GM18519 (cell line): ENCODE data around the gene NRXN2.

Source experiments
- ATAC-seq: cut with Tn5 transposase; IDR thresholded peaks from one replicate; pipeline ENCODE4 v1.9.1; 2021; ENCODE audit warnings: mild to moderate bottlenecking, moderate library complexity; ENCODE audit not compliant: unreplicated experiment, low FRiP score

NRXN2 gene

DNA sequence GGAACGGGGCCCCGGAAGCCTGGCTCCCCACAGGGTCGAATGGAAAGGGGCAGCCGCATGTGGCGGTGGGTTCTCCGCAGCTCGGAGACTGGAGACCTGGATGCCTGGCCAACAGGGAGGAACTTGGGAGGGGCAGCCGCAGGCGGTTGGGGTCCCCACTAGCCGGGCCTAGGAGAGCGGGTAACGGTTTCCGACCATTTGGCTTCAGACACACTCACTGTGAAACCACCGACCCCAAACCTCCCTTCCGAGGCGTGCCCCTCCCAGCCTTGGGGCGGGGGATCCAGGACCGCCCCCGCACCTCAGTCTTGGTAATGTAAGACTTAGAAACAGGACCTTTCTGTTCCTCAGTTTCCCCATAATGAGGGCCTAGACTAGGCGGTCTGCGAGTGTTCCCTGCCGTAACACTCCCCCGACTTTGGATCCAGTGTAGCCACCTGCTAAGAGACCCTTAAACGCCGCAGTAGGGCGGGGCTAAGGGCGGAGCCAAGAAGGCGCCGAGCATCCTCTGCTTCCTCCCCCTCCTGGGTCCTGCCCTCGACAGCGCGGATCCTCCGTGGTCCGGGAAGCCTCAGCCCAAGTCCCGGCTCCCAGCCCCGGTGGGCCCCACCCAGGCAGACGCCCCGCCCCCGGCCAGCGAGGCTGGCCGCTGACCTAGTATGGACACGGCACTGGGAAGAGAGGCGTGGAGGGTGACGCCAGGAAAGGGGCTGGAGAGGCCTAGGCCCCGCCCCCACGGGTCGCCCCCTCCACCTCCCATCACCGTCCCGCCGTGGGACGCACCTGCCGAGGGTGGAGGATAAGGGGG is 22.7 kb upstream of the NRXN2 start:
- ATAC-seq: no peak

DNA sequence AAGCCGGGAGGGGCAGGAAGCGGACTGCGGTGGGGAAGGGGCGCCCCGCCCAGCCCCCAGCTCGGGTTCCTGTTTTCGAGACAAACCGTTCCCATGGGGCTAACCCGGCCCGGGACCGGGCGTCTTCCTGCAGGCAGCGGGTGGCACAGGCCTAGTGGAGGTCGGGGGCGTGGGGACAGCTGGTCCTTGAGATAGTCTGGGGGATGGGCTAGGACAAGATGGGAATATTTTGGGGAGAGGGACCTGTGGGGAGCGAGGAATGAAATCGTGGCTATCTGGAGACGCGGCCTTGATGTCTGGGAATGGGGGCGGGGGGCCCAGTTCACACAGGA is 22.2 kb upstream of the NRXN2 start:
- ATAC-seq: no peak

DNA sequence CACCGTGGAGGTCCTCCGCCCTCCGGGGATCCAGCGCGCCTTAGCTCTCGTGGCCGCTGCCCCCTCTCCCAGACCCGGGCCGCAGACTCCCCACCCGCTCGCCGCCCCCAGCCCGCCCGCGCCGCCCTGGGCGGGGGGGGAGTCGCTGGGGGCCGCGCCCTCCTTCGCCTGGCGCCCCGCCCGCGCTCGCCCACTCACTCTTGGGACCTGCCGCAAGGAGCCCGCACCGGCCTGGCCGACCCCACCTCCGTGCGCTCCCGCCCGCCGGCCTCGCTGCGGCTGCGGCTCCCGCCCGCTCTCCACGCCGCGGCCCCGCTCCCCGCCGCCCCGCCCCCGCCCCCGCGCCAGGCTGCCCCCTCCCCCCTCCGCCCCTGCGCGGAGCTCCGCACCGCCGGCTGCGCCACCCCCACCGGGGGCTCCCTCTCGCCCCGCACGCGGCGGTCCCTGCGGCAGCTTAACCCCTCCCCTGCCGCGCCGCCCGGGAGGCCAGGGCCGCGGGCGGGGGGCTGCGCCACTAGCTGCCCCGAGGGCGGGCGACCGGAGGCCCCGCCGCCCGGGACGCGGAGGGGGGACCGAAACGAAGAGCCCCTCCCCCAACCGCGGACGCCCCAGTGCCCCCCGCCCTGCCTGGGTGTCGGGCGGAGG is 21.7 kb upstream of the NRXN2 start:
- no peak for ATAC-seq

DNA sequence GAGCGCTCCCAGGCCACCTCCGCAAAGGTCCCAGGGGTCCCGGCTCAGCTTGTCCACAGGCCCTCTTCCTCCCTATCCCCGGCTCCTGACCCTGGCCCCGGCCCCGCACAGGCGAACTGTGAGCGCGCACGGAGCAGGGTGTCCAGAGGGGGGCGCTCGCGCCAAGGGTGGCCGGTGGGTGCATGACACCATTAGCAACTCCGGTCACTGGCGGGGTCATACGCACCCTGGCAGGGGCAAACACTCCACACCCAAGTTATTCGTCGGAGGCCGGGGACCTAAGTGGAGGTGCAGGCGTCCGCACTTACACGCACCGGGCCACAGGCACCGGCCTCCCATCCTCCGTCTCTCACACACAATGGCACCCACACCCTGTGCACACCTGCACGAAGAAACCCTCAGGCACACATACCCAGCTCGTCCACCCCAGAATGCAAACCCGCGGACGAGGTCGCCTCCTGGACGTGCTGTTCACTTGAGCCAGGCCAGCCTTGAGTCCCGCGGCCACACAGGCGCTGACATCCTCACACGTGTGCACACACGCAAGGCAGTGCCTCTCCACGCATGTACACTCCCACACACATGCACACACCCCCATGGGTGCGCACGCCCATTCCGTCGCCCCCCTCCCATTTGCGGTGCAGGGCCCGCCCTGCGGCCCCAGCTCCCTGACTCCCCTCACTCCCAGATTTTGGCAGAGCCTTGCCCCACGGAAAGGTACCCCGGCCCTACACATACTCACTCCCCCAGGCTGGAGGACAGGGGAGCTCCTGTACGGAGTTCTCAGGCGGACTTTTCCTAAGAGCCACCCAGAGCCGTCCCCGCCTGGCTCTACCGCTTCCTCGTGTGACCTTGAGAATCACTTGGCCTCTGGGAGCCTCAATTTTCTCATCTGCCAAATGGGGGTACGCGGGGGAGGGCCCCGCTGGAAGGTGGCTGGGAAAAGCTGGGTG is 20.9 kb upstream of the NRXN2 start, which contains the start of gene RASGRP2:
Gene RASGRP2, minus strand, starts transcription at position 552 of the 953 bp plus-strand sequence. CDS start 1,276 bp downstream, outside the sequence.
- no peak for ATAC-seq

DNA sequence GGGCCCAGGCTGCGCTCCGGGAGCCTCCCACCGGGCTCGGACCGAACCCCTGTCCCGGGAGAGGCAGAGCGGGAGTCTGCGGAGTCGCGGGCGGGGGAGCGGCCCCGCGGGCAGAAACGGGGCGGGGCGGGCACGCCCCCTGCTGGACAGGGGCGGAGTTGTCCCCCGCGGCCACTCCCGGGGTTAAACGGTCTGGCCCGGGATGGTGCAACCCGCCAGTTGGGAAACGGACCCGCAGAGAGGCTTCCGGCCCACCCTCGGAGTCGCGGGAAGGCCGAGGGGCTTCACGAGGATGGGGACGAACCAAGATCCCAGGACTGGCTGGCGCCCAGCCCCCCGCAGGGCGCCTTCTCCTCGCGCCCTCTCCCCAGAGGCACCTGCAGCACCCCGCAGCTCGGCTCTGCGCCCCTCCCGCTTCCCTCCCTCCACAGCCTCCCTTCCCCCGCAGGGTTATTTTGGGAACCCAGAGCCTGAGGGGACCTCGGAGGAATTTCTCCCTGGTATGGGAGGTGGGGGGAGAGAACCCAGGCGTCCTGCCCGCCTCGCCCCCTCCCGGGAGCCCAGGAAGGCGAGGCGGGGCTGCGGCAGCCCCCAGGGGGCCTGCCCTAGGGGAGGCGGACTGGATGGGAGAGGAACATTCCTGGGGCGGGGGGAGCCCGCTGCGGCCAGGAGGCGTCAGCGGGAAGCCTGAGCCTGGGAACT is 20.0 kb upstream of the NRXN2 start:
- no peak for ATAC-seq

DNA sequence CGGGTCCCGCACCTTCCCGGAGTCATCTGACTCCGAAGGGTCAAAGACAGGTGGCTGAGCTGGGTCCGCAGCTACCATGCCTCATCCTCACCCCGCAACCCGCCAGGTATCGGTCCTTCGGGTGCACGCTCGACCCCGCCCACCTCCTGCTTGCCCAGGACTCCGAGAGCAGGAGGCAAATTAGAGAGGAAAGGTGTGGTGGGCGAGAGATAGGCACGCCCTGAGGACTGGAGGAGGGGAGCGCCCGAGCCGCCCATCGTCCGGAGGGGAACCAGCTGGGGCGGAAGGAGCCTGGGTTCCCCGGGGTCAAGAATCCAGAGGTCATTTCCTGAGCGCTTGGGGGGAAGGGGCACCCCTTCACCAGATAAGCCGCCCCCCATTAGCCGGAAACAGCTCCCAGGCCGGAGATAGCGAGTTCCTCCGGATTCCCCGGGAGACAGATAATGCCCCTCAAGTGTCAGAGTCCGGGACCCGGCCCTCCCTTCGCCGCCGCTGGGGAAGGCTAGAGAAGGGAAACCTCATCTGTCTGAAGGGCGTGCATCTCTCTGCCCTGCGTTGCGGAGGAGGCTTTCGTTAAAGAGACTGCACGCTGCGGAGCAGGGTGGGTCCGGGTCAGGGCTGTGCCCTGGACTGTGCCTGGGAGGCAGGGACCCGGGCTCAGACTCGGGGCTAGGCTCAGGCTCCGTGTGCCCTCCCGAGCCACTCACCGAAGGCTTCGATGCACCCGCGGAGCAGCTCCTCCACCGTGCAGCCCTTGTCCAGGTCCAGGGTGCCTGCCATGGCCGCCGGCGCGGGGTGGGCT is 19.3 kb upstream of the NRXN2 start:
- ATAC-seq: no peak

DNA sequence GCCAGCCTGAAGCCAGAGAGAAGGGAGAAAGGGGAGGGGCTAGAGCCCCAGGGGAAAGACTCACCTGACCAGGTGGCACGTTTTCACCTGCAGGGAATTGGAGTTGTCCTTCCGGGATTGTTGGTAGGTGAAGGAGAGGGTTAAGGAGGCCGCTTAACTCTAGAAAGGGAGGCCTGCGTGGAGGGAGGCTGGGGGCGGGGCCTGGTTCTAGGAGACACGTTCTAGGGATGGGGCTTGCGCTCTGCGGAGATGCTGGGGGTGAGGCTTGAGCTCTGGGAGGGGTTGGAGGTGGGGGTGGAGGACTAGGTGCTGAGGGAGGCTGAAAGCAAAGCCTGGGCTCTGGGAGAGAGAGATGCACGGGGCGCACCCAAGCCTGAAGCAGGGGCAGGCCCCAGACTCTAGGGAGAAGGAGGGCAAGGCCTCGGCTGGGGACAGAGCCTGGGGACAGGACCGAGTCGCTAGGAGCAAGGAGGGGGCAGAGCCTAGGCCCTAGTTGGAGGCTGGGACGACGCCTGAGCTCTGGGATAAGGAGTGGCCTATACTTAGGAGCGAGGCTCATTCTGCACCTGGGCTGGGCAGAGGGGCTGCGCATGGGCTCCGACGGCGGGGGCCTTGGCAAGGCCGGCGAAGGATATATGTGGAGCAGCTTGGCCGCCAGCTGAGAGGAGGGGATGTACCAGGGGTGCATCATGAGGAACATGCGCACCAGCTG is 18.5 kb upstream of the NRXN2 start:
- ATAC-seq: no peak

DNA sequence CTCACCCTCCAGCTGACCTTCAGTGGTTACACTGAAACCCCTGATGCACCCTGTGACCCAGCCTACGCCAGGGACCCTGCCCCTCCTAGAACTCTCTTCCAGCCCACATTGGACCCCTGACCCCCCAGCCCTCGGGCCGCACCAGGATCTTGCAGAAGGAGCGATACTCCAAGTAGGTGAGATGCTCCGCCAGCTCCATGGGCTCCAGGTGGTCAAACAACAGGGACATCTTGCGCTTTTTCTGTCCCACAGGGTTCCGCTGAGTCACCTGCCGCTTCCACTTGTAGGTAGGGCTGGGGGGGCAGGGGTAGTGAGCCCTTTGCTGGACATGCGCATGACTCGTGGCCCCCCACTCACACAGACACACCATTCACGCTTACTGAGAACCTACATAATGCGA is 16.9 kb upstream of the NRXN2 start:
- no peak for ATAC-seq

DNA sequence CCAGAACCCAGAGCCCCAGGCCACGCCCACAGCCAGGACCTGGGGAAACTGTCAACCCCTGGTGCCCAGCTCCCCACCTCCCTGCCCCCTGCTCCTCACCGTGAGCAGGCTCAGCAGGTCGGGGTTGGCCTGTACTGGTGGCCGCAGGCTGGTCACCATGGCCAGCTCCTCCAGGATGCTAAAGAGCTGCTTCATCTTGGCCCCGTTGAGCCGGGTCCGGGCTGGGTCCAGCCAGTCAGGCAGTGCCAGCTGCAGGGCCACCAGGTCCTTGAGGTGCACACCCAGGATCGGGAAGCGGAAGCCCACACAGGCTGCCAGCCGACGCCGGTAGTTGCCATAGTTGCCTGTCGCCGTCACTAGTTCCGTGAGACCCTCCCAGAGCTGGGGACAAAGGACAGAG is 13.7 kb upstream of the NRXN2 start:
- no peak for ATAC-seq

DNA sequence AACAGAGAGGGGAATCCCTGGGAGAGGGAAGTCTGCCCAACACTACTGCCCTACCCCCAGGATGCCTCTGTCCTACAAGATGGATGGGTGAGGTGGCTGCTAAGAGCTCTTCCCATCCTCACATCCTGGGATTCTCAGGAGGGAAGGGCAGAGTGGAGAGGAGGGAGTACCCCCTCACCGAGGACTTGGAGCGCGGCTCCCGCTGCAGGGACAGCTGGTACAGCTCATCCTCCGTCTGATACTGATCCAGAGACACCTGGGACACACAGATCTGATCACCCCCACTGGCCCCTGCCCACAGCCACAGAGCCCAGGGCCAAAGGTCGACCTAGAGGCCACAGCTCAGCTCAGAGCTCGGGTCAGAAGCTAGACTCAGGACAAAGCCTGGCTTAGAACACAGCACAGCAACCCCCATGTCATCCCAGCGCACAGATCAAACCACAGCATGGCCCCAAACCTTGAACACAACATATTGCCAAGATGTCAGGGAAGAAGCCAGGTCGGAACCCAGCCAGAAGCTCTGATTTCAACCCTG is 12.8 kb upstream of the NRXN2 start:
- no peak for ATAC-seq

DNA sequence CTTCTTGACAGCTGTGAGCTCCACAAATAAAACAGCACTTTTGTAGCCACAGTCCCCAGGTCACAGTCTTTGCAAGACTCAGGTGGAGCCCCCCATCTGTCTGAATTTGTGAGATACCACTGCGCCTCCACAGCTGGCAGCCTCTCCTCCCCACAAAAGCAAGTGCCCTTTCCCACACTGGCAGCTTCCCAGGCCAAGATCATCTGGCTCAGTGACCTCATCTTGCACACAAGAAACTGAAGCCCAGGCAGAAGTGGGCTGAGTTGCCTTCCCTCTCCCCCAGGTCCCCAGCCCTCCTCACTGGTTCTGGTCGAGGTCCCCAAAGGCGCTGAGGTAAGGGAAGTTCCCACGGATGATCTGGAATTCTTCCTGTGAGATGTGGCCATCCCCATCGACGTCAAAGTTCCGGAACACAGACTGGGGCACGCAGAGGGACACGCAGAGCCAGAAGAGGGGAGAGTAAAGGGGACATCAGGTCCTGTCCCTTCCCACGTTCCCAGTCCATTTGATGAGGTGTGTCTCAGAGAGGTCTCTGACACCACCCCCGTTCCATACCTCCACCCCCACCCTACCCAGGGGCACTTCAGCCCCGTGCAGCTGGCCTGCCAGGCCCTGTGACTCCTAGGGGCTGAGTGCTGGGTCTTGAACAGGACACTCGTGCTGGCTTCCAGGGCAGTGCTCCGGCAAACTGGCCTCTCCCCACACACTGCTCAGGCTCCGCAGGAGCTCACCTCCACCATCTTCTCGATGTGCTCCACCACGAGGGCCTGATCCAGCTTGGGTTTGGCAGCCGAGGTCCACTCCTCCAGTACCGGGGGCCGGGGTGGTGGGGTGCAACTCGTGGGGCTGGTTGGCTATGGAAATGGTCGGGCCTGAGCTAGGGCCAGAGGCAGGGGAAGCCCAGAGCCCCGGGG is 12.1 kb upstream of the NRXN2 start:
- no peak for ATAC-seq

DNA sequence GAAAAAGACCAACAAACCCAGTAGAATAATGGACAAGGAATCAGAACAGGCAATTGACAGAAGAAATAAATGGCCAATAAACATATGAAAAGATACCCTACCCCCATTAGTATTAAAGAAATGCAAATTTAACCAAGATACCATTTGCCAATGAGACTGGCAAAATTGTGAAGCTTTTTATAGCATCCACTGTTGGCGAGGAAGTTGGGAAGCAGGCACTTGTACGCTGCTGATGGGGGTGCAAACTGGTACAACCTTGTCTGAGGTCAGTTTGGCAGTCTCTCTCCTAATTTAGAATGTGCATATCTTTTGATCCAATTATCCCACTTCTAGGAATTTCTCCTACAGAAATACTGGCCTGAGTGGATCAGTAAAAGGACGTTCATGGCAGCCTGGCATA is 8.6 kb upstream of the NRXN2 start:
- ATAC-seq: no peak

DNA sequence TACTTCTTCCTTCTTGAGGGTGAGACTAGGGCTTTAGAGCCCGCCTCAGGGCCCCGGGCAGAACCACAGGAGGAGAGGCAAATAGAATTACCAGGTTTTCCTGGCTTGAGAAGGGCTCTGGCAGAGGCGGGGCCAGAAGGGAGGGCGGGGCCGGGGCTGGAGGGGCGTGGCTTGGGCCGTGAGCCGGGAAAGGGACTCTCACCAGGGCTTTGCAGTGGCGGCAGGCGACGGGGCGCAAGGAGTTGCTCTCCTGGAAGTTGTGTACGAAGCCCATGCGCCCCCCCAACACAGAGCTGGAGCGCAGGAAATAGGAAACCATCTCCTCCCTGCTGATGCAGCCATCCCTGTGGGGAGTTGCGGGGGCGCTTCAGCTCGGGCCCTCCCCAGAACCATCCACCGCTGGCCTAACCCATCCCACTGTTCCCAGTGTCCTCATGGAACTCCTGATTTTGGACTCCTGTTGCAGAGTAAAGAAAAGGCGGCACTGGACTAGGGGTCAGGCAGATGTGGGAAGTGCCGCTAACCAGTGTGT is 6.9 kb upstream of the NRXN2 start:
- no peak for ATAC-seq

DNA sequence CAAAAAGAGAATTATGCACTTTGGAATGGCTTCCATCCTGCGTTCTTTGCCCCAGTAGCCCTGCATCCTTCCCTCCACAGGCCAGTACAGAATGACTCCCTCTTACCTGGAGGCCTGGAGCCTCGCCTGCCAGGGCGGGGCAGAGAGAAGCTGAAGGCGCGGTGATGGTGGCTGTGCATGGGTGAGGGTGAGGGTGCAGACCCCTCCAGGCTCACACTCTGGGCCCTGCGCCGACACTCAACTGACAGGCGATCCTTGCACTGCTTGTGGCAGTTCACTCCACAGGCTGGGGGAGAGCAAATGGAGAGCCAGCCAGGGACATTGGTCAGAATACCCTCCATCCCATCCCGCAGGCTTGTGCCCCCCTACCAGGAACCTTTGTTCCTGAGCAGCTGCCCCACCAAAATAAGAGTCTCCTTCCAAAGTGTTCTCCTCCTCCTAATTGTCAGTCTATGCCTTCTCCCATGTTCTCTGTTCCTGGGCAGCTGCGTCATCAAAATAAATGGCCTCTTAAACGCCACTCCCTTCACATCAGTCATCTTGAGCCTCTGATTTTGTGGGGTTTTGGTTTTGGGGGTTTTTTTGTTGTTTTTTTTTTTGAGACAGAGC is 5.9 kb upstream of the NRXN2 start:
- ATAC-seq: no peak

DNA sequence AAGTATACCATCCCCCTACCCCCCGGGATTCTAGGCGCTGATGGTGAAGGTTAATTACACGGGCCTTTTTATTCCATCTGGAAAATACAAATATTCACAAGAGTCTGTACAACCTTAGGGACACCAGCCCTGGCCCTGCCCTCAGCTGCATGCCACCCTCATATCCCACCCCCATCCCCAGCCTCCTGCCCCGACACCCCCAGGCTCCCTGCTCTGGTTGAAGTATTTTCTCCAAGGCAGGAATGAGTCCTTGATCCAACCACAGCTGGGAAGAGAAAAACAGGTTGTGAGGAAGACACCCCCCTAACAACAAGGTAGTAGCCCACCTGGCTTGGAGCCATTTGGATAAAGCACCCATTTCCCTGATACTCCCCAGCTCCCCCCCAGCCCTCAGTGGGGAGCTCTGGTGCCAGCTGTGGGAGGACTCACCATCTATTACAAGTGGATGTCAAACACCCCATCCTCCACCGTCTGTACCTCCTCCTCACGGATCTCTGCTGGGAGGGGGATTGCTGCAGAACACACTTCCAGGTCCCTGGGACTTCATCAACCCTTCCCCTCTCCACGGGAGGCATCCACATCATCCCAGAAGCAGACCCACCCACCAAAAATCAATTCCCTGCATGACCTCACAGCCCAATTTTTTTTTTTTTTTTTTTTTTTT is 4.0 kb upstream of the NRXN2 start:
- ATAC-seq: no peak

DNA sequence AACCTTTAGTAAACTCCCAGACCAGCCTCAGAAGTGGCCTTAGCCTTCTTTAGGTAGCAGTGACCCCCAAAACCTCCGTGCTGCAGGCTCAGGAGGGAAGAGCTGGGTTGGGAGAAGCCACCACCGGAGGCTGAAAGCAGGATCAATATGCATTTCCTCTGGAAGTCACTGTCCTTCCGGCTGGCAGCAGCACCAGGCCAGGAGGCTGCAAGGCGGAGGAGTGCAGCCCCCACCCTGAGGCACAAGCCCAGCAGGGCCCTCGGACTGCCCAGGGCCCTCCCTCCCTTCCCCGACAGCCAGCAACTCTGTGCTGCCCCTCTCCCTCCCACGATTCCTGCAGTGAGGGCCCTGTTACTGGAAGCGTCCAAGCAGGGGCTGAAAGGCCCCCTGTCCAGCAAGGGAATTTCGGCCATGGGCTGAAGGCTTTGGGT is 3.2 kb upstream of the NRXN2 start:
- ATAC-seq: no peak
